Stimulated activated CD8-positive, alpha-beta memory T cell treated with anti-CD3 and anti-CD28 coated beads, Interleukin-15, amount 100 ng/mL, for 24 hours (primary cell): ENCODE measurements around the gene SLC6A14.

ENCODE experiments used
- DNase-seq: peaks from one replicate; pipeline ENCODE4 v3.0.0-alpha.2; 2020; ENCODE audit warnings: low read depth

Gene SLC6A14

DNA sequence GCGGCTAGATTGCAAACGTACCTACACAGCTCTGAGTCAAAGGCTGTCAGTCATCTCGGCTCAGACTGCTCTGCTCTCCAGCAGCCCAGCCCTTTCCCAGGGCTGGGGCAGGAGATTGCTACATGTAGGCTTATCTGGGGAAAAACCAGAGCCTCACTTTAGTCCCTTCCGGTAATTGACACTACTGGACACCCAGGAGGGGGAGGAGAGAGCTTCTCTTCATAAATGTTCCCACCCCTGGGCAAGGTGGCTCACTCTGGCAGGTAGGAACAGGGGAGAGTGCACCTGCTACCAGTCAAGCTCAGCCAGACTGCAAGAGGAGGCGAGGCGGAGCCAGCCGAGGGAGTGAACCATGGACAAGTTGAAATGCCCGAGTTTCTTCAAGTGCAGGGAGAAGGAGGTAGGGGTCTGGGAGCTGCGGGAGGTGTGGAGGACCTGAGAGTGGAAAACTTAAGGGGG is at the start of gene SLC6A14:
TSS of gene SLC6A14 (plus strand) at position 249 of the 459 bp plus-strand sequence. CDS start at position 353, 104 bp downstream.
- DNase-seq: no peak

GRCh38 chrX:116395752-116396151 is 40.7 kb upstream of the SLC6A14 start:
- no peak for DNase-seq

DNA sequence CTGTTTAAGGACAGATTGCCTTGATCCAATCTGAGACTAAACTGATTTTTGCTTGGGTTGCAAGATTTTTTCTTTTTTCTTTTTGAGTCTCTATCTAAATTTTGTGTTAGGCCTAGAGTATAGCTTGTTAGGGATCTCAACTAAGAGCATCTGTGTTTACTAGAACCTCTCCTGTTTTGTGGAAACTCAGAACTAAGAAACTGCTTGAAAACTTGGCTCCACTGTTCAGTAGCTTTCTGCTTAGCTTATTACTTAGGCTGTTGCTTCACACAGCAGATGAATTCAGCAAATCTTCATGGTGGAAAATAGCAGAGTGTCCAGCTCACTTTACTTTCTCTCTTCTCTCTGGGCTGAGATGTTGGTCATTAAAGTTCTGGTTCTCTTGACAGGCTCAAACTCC is 36.7 kb upstream of the SLC6A14 start:
- no peak for DNase-seq

DNA sequence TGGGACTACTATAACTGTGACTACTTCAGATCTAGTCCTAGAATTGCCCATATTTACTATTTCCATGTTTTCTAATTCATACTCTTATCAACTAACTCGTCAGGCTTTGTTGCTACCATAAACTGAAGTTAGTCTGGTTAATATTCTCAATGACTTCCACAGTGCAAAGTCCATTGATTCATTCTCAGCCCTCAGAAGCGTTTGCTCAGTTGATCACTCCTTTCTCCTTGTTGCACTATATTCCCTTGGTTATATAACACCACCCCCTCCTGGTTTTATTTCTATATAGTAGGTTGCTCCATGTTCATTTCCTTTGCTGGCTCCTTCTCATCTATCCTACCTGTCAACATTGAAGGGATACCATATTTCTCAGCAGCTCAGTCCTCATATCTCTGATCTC is 27.2 kb upstream of the SLC6A14 start:
- DNase-seq: no peak

- DNase-seq: no peak
Observed at GRCh38 chrX:116413273-116413672, 23.1 kb upstream of the SLC6A14 start.

- DNase-seq: no peak
Observed at GRCh38 chrX:116417214-116417613, 19.2 kb upstream of the SLC6A14 start.

GRCh38 chrX:116417968-116418367 is 18.4 kb upstream of the SLC6A14 start:
- DNase-seq: no peak

DNA sequence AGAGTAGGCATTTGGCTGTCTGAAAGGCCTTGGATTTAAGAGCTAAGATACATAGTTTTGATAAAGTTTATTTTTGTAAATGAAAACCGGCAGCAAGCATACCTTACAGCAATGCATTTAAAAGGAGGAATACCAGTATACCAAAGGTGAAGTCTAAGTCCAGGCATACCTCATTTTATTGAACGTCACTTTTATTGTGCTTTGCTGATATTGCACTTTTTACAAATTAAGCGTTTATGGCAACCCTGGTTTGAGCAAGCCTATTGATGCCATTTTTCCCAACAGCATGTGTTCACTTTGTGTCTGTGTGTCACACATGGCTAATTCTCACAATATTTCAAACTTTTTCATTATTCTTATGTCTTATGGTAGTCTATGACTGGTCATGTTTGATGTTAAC is 8.4 kb upstream of the SLC6A14 start:
- no peak for DNase-seq

DNA sequence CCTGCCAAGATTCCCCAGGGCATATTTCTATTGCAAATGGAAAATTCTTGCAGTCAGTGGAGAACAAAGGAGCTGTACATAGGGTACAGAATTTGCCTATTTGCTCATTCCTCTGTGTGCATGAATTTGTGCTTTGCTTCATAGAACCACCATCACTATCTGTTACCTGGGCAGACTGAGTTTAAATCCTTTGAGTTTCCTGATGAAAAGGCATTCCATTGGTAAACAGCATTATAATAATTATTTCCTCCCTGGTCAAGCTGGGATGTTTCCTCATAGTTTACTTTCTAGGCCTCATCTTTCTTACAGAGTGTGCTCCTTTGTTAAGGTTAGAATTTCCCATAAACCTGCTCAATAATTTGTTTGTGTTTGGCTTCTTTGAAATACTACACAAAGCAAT is 809 bp upstream of the SLC6A14 start:
- DNase-seq: no peak

- no peak for DNase-seq
Observed at GRCh38 chrX:116449156-116449555, 12.8 kb downstream of the SLC6A14 start.

DNA sequence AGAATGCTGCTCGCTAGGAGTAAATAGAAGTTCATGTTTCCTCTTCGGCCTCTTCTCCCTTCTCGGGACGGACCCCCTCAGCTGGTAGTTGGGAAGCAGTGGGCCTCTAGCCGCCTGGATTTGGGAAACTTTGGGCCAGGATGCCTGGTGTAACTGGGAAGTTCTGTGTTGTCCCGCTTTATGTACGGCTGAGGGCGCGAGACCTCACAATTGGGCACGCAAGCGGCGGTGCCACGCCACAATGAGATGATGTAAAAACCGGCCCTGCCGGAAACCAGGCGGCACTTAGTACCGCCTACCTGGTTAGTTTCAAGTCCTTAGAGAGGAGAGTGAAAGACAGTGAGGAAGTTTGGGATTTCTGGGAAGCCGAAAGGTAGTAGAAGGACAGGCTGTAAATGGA is 26.4 kb downstream of the SLC6A14 start, which contains the start of gene CT83:
TSS of gene CT83 (minus strand) at position 155 of the 400 bp plus-strand sequence. CDS start at position 35, 120 bp downstream.
- no peak for DNase-seq

DNA sequence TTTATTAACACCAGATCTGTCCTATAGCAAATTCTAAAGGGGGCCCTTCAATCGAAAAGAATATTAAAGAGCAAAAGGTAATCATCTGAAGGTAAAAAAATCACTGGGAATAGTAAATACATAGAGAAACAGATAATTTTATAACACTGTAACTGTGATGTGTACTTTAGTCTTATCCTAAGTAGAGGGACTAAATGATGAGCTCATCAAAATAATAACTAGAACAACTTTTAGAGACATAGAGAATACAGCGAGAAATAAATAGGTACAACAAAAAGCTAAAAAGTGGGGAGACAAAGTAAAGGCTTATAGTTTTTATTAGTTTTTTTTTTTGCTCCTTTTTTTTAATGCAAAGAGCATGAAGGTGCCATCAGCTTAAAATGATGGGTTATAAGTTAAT is 43.7 kb downstream of the SLC6A14 start:
- no peak for DNase-seq

DNA sequence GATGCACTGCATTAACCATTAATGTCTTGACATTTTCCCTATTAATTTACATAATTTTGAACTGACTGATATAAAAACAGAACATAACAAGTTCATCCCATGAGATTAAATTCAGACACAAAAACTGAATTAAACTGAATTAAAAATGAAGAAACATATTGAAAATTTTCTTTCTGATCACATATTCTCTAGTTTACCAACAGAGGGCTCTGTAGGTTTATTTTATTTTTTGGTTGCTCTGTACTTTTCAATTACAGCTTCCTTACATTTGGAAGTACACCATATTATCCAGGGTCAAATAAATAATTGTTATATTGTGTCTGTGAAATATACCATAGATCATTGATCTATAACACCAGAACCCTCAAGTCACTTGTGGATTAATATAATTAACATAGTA is 53.7 kb downstream of the SLC6A14 start:
- DNase-seq: no peak

GRCh38 chrX:116493271-116493670 is 56.9 kb downstream of the SLC6A14 start:
- DNase-seq: no peak

- no peak for DNase-seq
Observed at GRCh38 chrX:116499780-116500179, 63.4 kb downstream of the SLC6A14 start.
